Effector CD8-positive, alpha-beta T cell (primary cell): Measurements from ENCODE around the gene COL4A1.

ENCODE experiments used
- DNase-seq: peaks from one replicate; lab custom pipeline; 2025; lab: John Stamatoyannopoulos, UW

COL4A1 gene

DNA sequence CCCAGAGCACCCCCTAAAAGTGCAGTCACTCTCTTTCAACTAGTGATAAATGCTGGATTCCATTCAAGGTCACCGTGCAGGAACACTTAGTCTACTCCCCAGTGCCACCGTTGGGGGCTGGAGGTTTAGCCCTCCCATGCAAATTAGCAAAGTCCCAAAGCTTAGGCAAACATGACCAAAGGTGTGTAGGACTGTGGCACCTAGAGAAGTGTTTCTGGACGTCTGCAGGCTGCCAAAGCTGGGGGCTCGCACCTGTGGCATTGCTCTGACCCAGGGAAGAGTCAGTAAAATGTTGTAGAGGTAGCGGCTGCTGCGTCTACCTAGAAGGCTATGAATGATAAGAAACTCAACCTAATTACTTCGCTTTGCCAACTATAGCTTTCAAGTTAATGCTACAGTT lies 13.9 kb downstream of the COL4A1 start:
- no peak for DNase-seq

DNA sequence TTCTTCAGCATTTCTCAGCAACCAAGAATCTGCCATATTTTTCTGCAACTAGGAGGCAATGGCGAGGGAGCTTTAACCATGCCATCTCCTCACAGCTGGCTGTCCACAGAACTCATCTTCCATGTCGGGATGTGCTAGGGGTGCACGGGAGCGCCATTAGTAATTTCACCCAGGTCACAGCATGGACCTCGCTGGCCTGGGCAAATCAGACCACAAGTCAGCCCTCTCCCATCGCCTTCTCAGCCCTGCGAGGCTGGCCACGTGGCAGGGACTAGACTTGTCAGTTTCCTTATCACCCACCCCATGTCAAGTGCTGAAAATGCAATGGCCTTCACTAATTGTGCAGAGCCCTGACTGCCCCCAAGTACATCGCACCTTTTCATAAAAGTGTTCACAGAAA lies 15.7 kb downstream of the COL4A1 start:
- DNase-seq, result no peak

DNA sequence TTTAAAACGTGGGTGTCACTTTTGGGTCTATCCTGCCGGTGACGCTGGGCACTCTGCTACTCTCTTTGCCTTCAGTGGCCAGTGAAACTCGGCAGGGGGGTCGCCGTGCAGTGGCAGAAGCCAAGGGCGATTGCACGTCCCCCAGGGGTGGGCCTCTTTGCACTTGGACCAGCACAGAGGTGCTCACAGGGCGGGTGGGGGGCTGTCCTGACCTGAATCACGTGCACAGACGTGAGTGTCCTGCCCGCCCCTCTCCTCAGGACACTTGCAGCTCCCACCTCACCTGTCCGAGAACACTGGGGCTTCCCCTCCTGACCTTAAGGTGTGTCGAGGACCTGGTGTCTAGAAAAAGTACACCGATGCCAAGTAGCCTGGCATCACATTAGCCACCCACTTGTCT lies 16.1 kb downstream of the COL4A1 start:
- DNase-seq, result no peak

DNA sequence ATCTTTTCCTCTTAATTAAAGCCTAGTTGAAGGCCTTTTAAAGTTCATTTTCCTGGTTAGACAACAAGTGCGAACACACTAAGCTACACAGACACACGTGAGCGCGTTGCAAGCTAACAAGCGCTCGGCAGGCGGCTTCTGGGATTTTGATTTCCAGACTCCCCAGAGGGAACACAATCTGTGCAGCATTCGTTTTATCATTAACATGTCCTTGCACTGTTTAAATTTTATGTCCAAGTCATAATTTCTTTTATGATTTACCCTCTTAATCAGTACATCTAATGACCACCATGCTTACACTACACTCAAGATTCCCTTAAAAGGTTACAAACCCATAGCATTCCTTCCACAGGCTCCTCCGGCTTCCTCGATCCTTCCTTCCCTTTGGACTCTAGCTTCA lies 16.8 kb downstream of the COL4A1 start:
- DNase-seq, result no peak

DNA sequence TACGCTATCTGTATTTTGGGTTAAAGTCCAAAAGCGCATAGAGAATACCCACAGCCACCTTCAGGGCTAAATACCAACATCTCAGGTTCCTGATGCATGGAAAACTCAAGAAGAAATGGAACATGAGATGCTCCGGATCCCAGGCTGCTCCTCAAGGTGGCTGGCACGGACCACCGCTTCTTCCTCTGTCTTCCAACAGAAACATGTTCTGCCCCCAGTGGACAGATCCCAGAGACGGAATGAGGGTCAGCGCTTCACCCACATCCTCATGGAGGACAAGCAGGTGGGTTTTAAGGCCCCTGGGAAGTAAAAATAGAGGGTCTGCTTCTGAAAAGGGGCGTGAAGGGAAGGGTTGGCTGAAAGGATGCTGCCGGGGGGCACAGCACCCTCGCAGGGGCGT lies 17.3 kb downstream of the COL4A1 start:
- DNase-seq, result no peak

DNA sequence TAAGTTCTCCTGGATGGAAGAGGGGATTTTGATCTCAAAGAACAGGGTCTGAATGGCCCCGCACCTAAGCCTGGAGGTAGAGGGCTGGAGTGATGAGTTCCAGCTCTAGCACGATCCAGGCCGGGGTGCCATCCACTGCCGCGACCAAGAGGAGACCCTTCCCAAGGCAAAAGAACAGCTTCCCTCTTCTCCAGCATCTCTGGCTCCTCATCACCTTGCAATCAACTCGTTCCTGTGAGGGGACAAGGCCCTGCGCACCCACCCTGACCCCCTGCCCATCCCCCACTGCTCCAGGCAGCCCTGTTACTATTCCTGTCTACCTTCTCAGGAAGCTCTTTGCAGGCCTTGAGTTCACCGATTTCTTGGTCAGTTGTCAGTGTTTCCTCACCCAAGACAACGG lies 17.8 kb downstream of the COL4A1 start:
- DNase-seq, result no peak

DNA sequence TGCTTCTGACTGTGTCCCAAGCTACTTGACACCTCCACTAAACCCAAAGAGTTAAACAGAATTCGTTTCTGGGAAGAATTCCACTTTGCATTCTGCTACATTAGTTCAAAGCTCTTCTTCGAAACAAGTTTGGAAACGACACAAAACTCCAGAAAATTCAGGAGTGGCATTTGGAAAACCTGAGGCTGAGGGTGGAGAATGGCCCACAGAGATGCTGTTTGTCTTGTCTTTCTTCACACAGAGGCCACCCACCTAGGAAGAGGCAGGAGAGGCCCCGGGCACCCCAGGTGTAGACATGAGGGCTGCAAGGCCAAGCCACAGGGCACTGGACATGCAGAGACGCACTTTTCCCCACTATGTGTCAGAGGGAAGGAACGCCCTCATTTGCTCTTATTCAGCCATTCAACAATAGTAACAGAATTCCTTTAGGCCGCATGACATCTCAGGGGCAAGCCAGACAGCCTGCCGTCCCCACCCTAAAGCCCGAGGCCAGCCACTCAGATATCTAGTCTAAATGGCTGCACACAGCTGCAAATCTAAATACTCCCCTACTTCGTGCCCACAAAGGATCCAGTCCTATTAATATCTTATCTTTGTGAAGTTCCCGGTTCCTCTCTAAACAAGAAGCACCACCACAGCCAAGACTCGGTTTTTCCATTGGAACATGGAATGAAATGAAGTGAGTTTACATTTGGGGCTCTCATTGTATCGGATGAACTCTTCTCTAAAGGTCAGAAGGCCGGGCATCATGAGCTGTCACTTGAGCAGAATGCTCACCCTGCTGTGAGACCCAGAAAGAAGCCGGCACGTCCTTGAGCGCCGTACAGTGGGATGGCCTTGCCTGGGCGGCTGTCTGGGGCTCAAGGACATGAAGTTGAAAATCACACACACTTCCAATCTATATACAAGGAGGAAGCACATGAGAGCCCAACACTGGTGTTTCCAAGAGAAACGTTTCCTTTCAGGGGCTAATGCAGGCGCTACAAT lies 19.8 kb downstream of the COL4A1 start:
- no peak for DNase-seq

DNA sequence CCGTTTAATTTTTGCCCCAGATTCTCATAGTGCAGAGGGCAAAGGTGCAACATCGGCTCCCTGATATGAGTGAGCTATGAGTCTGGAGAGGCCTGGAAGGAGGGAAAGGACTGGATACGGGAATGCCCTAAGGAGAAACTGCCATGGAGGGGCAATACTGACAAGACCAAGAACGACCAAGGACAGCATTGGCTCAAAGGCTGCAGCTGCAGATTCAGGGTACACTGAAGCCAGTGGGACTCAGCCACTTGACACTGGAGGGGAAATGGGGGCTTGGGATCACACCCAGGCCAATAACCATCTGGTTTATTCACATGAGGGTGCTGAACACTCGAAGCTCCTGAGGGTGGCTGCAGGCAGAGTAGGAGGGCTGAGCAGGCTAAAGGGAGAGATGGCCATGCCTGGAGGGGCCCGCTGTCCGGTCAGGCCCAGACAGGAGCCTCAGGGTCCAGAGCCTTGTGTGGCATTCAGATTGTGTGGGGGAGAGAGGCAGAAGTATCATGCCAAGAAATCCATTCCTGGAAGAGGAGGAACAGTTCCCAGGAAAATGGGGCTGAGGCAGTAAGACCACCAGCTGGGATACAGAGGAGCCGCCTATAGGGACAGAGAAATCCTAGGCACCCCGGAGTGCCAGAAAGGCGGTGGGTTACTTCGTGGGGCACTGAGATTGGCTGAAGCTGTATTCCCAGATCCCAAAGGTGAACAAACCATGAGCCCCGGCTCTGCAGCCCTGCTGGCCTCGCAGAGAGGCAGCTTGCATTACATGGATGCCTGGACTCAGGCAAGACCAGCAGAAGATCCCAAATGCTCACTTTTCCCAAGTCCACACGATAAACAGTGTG lies 20.7 kb downstream of the COL4A1 start:
- DNase-seq, result no peak

DNA sequence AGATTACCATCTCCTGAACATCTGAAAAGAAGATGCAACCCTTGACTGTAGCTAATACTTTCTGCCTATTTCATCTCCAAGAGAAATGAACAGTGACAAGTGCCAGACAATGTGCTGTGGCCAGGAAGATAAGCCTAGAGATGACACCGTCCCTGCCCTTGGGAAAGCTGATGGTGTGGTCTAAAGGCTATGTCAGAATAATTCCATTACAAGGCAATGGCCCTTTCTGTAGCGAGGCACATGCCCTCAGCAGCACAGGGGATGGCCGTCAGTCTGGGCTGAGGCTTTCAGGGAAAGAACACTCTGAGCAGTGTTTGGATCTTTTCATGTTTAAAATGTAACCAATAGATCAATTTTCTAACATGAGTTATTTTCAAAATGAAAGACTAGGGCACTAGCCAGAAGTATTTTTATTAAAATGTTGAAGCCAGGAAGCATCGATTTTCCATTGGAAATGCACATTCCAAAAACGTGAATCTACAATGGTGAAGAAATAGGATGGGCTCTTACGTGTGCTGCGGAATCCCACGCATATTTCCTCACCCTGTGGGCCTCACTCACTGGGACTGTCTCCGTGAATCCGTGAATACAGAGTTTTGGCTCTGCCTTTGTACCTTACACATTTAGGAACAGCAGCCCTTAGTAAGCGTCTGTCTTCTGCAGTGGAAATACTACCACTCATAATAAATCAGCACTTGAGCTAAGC lies 22.0 kb downstream of the COL4A1 start:
- no peak for DNase-seq

DNA sequence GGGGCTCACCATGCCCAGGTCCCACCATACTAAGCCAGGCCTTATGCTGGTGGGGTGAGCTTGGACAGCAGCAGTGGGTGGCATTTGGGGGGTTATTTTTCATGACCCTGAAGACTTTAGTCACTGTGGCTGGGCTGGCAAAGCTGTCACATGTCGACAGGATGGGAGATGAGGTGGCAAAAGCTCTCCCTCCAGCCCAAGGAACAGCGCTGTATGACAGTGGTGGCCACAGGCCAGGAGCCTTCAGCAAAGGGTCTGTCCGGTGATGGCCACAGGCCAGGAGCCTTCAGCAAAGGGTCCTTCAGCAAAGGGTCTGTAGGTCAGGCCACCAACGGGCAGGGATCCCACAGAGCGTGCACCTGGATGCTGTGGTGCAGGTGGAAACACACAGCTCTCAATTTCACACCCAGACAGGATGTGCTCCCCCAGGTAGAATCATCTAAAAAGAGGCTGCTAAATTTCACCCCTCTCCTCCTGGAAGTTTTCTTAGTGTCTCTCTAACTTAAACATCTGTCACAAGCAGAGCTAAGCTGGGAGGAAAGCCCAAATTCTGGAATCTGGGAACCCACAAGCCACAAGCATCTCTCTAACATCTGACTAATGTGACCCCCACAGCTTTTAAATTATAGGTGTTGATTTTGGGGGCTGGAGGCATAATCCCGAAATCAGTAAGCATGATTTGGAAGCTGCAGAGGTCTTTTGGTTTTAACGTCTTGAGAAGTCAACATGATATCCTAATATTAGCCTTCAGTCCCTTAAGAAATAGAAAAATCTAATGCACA lies 23.0 kb downstream of the COL4A1 start:
- no peak for DNase-seq

DNA sequence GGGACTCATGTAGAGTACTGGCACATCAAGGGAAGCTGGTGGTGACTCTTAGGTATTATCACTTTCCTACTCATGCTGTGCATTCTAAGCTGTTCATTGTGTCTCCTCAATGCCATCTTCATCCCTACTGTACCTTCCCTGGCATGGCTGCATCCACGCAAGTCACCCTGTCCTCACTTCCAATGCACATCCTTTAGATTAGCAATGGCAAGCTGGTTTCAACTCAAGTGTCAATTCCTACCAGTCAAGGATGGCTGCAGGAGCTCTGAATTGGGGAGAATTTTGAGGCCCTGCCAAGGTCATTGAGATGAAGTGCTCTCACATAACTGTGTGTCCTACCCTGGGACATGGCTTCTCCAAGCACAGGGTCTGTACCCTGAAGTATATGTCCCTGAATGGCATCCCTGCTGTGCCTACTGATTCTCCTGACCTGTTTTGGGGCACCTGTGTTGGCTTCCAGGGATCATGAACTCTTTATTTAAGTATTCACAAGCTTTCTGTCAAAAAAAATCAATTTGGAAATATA lies 24.6 kb downstream of the COL4A1 start:
- DNase-seq, result no peak

DNA sequence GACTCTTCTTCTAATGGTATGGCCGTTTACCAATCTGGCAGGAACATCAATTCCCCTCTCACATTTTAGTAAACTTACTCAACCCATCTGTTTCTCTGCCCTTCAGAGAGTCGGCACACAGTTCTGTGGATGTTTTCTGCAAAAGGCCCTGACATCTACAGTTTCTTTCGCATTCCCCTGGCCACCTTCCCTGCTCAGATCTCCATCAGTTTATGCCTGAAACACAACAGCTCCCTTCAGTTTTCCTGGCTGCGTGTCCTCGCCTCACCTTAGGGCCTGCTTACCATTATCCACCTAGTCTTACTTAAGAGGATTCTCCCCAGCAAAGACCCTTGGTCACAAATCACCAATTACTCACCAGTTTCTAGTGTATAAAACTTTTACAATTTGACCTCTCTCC lies 25.2 kb downstream of the COL4A1 start:
- no peak for DNase-seq

DNA sequence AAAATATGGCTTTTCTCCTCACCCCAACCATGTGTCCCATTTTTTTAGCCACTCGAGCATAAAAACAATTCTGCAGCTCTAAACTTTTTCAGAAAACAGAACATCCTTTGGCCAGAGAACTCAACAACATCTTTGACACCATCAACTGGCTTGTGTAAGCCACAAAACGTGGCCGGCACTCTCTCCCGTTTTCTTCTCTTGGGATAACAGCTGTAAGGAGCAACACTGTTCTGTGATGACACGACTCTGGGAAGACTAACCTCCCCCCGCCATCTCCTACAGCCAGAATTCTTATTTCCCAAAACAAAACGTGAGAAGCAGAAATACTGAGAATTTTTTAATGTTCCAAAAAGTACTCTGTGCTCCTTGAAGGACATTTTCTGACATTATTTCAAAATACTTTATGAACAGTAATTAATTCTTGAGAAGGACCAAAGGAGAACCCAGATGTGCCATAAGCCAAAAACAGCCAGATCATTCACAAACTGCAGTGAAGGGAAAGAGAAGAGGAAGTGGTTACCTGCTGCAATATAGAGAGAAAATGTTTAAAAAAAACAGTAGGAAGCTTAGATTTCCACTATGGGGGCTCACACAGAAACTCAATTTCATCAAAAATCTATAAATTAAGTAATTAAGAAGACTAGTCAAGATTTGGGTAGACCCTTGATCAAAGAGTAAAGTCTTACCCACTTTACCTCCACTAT lies 25.8 kb downstream of the COL4A1 start:
- DNase-seq, result no peak

DNA sequence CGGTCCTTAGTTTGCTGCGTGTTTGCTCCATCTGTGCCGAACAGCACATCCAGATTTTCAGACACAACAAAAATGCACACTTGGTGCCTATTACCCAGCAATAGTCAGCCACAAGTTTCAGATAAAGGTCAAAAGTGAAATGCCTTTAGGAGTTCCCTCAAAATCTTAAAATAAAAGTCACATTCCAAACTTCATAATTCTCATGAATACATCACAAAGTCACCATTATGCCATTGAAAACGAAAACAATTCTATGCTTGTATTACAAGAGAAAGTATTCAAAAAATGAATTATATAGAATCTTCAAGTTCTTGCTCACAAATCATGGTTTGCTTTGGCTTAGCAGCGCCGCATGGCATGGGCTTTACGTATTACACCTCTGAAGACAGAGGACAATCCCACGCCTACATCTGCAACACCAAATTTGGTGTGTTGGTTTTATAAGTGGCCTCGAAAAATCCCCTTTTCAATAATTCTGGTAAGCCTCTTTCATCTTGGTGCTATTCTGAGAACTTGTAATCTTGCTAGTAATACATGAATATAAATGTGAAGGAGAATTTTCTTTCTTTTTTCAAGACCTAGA lies 26.6 kb downstream of the COL4A1 start:
- no peak for DNase-seq

DNA sequence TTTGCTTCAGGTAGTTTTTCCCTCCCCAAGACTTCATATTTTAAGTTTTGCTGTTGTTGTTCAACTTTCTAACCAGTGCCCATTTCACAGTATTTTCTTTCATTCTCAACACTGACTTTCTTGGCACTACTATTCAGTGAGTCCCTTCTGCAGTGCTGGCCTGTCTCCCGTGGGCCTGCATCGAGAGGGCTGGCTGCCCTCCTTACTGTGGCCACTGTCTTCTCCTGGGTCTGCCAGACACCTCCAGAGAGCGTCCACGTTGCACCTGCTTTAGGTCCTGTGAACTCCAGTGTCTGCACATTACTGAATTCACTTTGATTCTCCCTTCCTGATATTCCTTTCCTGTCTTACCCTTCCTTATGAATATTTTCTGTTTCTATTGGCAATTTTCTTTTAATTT lies 27.3 kb downstream of the COL4A1 start:
- no peak for DNase-seq

DNA sequence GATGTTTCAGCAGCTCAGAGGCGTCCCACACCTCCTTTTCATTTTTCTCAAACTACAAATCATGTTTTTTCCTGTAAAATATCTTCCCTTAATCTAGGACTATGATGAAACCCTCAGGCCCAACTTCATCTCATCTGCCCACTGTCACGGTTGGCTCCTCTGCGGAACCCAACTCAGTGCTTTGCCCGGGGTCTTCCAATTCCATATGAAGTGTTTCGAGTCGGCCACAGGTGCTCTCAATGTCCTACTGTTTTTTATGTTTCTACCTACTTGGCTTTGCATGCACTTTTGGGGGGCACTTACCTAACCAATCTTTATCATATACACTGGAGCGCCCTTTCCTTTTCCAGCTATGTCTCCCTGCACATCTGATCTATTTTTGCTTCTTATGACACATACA lies 28.1 kb downstream of the COL4A1 start:
- DNase-seq, result no peak

DNA sequence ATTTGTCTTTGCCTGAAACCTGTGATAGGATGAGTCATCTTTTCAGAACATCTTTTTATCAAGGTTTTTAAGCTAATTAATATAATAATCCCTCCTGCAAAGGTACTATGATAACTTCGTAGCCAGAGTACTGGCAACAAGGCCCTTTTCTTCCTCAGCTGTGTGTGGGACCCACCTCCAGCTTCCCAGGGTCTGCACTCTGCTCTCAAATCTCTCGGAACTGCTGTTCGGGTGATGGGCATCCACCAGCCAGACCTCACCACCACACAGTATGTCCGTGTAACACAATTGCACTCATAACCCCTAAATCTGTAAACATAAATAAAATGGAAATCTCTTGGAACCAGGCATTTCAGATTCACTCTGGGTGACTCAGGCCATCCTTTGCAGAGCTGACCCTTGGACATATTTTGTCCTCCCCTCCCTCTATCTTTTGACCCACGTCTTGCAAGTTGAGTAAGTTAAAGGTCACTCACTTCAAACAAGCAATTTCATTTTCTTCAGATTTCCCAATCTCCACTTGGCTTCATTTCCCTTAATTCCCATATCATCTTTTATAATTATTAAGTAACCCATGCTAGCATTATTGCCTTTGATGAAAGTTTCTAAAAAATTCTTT lies 29.5 kb downstream of the COL4A1 start:
- DNase-seq, result no peak

DNA sequence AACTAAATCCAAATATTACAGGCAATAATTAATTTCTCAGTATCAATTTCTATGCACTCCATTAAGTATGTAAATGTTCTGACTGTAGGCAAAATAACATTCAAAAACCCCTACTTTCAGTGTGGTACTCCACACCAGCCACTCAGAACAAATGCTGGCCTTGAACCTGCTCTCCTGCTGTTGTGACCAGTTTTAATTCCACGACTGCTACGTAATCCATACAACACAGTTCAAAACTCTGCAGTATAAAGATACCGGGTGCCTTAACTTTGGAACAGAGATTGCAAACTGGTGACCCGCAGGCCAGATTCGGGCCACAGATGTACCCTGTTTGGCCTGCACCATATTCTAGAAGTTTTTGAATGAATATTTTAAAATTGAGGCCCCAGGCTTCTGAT lies 30.4 kb downstream of the COL4A1 start:
- DNase-seq, result no peak

DNA sequence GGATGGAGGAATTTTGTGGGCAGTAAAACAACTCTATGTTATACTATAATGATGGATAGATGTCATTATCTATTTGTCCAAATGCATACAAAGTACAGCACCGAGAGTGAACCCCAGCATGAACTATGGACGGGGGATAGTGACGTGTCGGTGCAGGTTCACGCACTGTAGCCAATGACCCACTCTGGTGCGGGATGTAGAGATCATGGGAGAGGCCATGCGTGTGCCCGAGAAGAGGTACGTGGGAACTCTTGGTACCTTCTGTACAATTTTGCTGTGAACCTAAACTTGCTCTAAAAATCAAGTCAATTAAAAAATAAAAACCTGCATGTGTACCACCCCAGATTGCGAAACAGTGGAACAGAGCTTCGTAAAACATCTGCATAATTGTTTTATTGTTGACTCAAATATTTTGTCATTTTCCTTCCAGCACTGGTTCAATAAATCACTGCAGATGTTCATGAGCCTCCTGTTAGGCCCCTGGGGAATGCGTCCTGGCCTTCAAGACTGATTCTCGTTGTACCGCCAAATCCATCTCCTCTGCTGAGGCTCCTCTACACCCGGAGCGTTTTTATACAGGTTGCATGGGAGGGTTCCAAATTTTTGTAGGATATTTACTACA lies 30.9 kb downstream of the COL4A1 start:
- no peak for DNase-seq
